22Rv1 (cell line): ENCODE data around the gene MZT2A.
"Not testable (repeated sequence)": the region's sequence is repeated elsewhere in the genome, so short reads cannot be mapped to it uniquely, and the experiment has no call there.

Source experiments
- ZFX ChIP-seq: fragments of 450-650 bp; IDR thresholded peaks from 2 replicates; pipeline ENCODE4 v1.6.1; 2017; ENCODE audit warnings: antibody characterized with exemption, borderline replicate concordance
- TF ChIP-seq, protein P1 (sequence below): fragments of 450-650 bp; IDR thresholded peaks from 2 replicates; pipeline ENCODE4 v1.5.1; 2017; ENCODE audit warnings: mild to moderate bottlenecking

DNA sequence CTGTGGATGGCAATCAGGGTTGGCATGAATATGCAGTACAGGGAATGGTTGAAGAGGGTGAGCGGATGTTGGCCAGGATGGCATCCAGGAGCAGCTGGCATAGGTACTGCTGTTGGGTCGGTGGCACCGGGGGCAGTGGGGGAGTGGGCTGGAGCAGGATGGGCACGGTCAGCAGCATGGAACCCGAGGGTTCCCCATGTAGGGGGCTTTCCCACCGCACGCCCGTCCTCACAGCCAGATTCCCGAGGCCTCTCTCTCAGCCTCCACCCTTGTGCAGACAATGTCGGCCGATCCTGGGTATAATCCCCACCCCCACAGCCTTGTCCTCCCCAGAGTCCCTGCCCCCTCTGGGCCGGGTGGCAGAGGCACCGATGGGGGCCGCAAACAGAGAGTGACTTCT, 44.6 kb upstream of the MZT2A start:
- TF ChIP-seq, protein P1, sequence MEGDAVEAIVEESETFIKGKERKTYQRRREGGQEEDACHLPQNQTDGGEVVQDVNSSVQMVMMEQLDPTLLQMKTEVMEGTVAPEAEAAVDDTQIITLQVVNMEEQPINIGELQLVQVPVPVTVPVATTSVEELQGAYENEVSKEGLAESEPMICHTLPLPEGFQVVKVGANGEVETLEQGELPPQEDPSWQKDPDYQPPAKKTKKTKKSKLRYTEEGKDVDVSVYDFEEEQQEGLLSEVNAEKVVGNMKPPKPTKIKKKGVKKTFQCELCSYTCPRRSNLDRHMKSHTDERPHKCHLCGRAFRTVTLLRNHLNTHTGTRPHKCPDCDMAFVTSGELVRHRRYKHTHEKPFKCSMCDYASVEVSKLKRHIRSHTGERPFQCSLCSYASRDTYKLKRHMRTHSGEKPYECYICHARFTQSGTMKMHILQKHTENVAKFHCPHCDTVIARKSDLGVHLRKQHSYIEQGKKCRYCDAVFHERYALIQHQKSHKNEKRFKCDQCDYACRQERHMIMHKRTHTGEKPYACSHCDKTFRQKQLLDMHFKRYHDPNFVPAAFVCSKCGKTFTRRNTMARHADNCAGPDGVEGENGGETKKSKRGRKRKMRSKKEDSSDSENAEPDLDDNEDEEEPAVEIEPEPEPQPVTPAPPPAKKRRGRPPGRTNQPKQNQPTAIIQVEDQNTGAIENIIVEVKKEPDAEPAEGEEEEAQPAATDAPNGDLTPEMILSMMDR = not testable (repeated sequence)
- not testable (repeated sequence) for TF ChIP-seq ZFX
